ENCODE data around the gene PACRG.

Gene PACRG

GRCh38 chr6:163095401-163095800 is 367.6 kb downstream of the PACRG start:
- no peak for FAIRE-seq

- no peak for FAIRE-seq
These were observed 371.2 kb downstream of the PACRG start for GRCh38 chr6:163098827-163099479.

- FAIRE-seq = no peak
These were observed 371.9 kb downstream of the PACRG start for GRCh38 chr6:163099621-163100171.

DNA sequence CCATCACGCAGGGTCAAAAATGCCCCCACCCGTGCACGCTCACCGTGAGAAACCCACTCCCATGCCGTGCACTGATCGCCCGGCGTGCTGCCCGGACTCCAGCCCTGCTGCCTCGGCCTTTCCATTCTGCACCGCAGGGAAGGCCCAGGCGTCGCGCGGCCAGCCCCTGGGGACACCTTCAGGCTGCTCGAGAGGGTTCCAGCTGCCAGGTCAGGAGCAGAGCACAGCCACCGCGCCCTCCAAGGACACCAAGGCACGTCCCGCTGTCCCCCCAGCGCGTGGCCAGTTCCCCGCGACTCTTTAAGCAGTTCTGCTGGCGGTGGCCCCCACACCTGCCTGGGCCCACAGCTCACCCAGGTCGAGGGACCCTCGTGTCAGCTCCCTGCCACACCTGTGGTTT is 372.5 kb downstream of the PACRG start:
- no peak for FAIRE-seq

DNA sequence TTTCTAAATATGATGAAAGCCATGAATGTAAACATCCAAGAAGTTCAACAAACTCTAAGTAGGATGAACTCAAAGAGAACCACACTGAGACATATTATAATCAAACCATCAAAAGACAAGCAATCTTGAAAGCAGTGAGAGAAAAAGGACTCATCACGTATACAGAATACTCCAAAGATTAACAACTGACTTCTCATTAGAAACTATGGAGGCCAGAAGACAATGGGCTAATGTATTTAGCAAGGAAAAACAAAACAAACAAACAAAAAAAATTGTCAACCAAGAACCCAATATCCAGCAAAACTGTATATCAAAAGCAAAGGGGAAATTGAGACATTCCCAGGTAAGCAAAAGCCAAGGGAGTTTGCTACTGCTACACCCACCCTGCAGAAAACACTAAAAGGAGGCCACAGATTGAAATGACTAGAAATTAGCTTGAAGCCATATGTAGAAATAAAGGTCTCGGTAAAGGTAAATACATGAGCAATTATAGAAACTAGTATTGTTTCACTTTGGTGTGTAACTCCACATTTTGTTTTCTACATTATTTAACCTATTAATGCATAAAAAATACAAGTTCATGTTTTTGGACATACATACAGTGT is 385.7 kb downstream of the PACRG start:
- no peak for FAIRE-seq

GRCh38 chr6:163118941-163119340 is 391.2 kb downstream of the PACRG start:
- FAIRE-seq = no peak

DNA sequence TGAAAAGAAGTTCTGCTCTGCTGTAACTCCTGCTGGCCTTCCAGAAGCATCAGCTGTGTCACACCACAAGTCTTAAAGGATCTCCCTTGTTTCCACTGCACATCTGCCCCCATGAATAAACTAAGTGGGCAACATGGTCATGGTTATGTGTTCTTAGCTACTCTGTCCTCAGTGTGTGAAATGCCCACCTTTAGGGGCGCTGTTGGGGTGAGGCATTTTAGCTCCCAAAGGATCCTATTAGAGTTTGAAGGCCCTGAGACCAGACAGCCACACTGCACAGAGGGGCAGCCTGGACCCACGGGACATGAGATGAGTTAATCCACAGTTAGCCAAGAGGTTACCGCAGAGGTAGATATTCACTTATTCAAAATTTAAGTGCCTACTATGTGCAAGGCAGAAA is 392.4 kb downstream of the PACRG start:
- no peak for FAIRE-seq

DNA sequence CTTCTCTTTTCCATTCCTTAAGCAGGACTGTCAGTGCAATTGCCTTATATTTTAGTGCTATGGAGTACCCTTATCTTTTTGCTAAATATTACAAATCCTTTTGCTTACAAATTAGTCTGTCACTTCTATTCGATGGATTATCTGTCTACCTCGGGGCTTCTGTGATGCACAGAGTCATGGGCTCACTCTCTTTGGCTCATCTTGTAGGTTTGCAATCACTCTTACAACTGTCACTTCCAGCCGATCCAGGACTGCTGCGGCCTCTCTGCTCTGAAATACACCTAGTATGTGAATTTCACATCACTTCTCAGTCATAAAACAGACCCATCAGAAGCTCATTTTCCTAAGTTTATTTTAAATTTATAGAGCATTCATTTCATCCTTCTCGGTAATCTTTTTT is 393.5 kb downstream of the PACRG start:
- FAIRE-seq = no peak

DNA sequence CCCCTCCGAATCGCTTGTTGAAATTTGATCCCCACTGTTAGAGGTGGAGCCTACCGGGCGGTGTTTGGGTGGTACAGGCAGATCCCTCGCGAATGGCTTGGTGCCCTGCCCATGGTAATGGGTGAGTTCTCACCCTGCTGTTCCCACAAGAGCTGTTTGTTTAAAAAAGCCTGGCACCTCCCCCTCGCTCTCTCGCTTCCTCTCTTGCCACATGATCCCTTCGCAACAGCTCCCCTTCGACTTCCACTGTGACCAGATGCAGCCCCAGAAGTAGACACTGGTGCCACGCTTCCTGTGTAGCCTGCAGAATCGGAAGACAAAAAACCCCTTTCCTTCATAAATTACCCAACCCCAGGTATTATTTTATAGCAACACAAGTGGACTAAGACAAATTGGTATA is 394.6 kb downstream of the PACRG start:
- no peak for FAIRE-seq

GRCh38 chr6:163123098-163123497 is 395.3 kb downstream of the PACRG start:
- FAIRE-seq = no peak

DNA sequence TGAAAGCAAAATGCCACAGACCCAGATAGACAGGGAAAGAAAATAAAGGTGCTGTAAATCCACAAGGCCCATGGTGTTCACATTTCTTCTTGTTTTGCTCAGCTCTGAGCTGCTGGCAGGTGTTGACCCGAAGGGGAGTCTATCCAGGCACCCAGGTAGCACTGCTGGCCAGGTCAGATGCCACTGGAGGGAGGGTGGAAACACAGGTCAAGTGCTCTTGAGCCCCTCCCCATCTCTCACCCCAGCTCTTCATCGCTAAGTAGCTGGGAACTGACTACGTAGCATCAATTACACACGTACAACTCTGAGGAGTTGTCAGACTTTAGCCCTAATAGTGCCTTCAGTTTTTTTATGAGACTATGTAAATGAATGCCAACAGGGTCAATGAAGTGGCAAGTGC is 399.0 kb downstream of the PACRG start:
- no peak for FAIRE-seq

GRCh38 chr6:163127587-163127986 is 399.8 kb downstream of the PACRG start:
- FAIRE-seq = no peak

DNA sequence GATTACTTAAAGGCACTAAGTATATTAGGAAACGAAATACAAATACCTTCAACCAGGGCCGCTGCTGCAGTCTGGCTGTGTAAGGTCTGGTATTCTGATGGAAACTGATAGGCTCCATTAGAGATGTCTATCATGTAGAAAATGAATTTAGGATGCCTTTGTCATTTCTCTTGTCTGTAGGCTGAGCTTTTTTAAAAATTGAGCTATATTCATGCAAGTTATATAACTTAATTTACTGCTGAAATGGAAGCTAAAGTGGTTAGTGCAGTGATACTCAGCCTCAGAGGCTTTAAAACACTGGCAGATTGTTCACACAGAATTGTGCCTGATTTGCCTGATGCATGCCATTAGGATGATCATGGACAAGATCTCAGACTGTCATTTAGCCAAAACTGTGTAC is 400.6 kb downstream of the PACRG start:
- no peak for FAIRE-seq

DNA sequence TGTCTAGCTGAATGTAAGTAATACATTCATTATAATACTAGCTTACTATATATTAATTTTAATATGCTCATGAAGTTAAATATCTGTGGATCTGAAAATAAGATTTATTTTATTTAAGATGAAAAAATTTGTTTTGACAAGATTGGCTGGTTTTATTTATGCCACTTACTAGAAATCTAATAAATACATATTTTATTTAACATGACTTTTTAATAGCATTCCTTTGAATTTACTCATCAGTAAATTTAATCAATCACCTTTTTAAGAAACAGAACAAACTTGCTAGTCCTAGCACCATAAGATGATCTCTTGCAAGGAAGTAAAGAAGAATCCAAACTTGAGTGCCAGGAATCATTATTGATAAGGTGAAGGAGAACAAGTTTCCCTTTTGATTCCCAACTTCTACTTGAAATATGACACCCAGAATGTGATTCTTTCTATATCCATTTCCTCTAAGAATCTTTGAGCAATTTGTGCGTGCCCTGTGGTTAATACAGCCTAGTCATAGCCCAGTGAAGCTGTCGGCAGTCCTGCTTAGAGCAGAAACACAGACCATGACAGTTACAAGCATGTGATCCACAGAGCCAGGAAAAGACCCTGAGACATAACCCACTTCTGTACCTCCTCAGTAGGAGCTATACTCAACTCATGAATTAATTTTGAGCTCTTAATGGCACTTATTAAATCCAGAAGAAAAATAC is 404.4 kb downstream of the PACRG start:
- no peak for FAIRE-seq

DNA sequence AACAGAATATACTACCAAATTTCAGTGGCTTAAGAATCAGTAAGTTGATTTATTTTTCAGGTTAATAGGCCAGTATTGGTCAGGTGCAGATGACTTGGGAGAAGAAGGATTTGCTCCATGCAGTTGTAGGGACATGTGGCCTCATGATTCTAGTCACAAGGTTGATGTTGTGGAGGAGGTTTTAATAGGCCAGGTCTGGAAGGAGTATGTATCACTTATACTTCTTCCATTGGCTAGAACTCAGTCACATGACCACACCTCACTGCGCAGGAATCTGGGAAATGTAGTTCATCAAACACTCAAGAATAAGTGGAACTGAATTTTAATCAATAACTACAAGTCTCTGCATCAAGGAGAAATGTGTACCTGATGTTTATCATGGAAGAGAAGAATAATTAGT is 405.2 kb downstream of the PACRG start:
- no peak for FAIRE-seq

GRCh38 chr6:163133691-163134090 is 405.9 kb downstream of the PACRG start:
- no peak for FAIRE-seq

- FAIRE-seq = no peak
These were observed 409.1 kb downstream of the PACRG start for GRCh38 chr6:163136681-163137397.

- no peak for FAIRE-seq
These were observed 409.7 kb downstream of the PACRG start for GRCh38 chr6:163137398-163137881.

GRCh38 chr6:163146036-163146435 is 418.3 kb downstream of the PACRG start:
- no peak for FAIRE-seq

DNA sequence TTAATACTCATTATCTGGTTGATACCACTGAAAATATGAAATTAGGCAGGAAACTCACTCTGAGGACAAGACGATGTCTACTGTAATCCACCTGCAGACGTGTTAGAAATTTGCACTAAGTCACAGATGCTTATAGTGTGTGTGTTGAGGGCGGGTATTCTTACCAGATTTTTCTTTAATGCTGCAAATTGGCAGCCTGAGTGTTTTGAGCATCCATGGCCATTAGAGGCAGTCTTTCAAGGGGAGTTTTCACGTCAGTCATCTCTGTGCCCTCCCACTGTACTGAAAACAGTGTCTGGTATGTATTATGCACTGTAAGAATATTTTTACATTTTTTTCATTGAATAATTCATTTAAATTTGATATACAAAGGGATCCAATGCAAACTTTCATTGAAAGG is 420.2 kb downstream of the PACRG start:
- no peak for FAIRE-seq

GRCh38 chr6:163148451-163149278 is 420.9 kb downstream of the PACRG start:
- FAIRE-seq = no peak

DNA sequence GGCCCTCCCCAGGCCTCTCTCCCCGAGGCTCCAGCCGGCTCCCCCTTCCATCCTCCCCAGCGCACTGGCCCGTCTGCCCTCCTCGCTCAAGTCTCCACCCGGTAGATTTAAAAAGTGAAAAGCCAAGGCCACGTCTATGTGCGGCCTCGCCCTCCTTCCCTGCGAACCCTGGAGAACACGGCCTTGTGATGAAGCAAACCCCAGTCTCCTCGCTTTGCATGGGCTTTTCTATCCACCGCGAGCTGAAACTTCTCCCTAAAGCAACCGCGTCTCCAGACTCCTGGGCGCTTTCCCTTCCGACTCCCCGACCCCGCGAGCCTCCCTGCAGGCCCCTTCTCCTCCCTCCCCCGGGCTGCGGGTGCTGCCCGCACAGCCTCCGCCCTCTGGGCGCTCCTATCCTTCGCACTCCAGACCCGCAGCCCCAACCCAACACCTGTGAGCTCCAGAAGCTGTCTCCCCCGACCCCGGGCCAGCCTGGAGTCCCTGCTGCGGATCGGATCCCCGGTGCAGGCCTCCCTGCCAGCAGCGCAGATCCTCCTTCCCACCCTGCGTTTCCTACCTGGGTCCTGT is 421.6 kb downstream of the PACRG start:
- no peak for FAIRE-seq
